HG02884 (cell line): Measurements from ENCODE around the gene AGPAT4.
A peak's percentile ranks its signal among the peaks of the same experiment; 100 is the strongest.
"Not testable (repeated sequence)": the region's sequence is repeated elsewhere in the genome, so short reads cannot be mapped to it uniquely, and the experiment has no call there.

ENCODE experiments used
- ATAC-seq: cut with Tn5 transposase; IDR thresholded peaks from one replicate; pipeline ENCODE4 v1.9.1; 2021; ENCODE audit warnings: mild to moderate bottlenecking, moderate library complexity; ENCODE audit not compliant: unreplicated experiment

The AGPAT4 gene

GRCh38 chr6:161123319-161123718 is 150.5 kb downstream of the AGPAT4 start:
- not testable (repeated sequence) for ATAC-seq

- ATAC-seq = no peak
Measured at GRCh38 chr6:161117942-161118341, 155.9 kb downstream of the AGPAT4 start.

- ATAC-seq = no peak
Measured at GRCh38 chr6:161117308-161117707, 156.6 kb downstream of the AGPAT4 start.

GRCh38 chr6:161116554-161116953 is 157.3 kb downstream of the AGPAT4 start:
- no peak for ATAC-seq

- peak; percentile 69 for ATAC-seq
Measured at GRCh38 chr6:161115468-161115867, 158.4 kb downstream of the AGPAT4 start.

GRCh38 chr6:161111261-161111660 is 162.6 kb downstream of the AGPAT4 start:
- ATAC-seq = no peak

- ATAC-seq = no peak
Measured at GRCh38 chr6:161110028-161110779, 163.7 kb downstream of the AGPAT4 start.

GRCh38 chr6:161109366-161109765 is 164.5 kb downstream of the AGPAT4 start:
- no peak for ATAC-seq

- ATAC-seq = no peak
Measured at GRCh38 chr6:161108916-161109315, 164.9 kb downstream of the AGPAT4 start.

- no peak for ATAC-seq
Measured at GRCh38 chr6:161107779-161108730, 165.8 kb downstream of the AGPAT4 start.

GRCh38 chr6:161105408-161105807 is 168.5 kb downstream of the AGPAT4 start:
- no peak for ATAC-seq

GRCh38 chr6:161104966-161105365 is 168.9 kb downstream of the AGPAT4 start:
- no peak for ATAC-seq

GRCh38 chr6:161103475-161103874 is 170.4 kb downstream of the AGPAT4 start:
- no peak for ATAC-seq

GRCh38 chr6:161101517-161101916 is 172.3 kb downstream of the AGPAT4 start:
- no peak for ATAC-seq

GRCh38 chr6:161100072-161100471 is 173.8 kb downstream of the AGPAT4 start:
- ATAC-seq = no peak

- no peak for ATAC-seq
Measured at GRCh38 chr6:161095916-161096315, 177.9 kb downstream of the AGPAT4 start.

GRCh38 chr6:161094955-161095354 is 178.9 kb downstream of the AGPAT4 start:
- ATAC-seq = no peak

GRCh38 chr6:161091972-161092701 is 181.7 kb downstream of the AGPAT4 start:
- ATAC-seq = no peak

GRCh38 chr6:161091151-161091550 is 182.7 kb downstream of the AGPAT4 start:
- ATAC-seq = no peak

- ATAC-seq = no peak
Measured at GRCh38 chr6:161088676-161089328, 185.1 kb downstream of the AGPAT4 start.

GRCh38 chr6:161085246-161085645 is 188.6 kb downstream of the AGPAT4 start:
- ATAC-seq = no peak
